PC-9 (cell line): ENCODE data around the gene ATAD3B.

Source experiments
- CTCF ChIP-seq: fragments of 200-600 bp; sonication (generic); conservative IDR thresholded peaks from 2 replicates; pipeline ENCODE4 v1.6.1; 2017; ENCODE audit warnings: mixed run types, antibody characterized with exemption, mild to moderate bottlenecking, moderate library complexity
- EZH2 ChIP-seq: fragments of 200-600 bp; sonication (generic); IDR thresholded peaks from 2 replicates; pipeline ENCODE4 v1.8.0; 2017; ENCODE audit warnings: antibody characterized with exemption, low read depth

DNA sequence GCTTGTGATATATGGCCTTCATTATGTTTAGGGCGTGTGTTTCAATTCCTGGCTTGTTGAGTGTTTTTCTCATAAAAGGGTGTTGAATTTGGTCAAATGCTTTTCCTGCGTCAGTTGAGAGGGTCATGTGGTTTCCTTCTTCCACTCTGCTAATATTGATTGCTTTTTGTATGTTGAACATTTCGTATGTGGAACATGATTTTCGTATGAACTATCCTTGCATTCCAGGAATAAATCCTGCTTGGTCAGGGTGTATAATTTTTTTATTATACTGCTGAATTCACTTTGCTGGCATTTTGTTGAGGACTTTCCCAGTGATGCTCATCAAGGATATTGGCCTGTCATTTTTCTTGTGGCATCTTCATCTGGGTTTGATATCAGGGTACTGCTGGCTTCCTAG is 35.7 kb downstream of the ATAD3B start:
- TF ChIP-seq CTCF (no peak), EZH2 (no peak)
